NCI-H526 (cell line): ENCODE measurements around the gene FAR2.
"Not testable (repeated sequence)": the region's sequence is repeated elsewhere in the genome, so short reads cannot be mapped to it uniquely, and the experiment has no call there.

Source experiments
- DNase-seq, 2 experiments: peaks; one replicate each; lab custom pipeline; 2025; lab: John Stamatoyannopoulos, UW

FAR2 gene

DNA sequence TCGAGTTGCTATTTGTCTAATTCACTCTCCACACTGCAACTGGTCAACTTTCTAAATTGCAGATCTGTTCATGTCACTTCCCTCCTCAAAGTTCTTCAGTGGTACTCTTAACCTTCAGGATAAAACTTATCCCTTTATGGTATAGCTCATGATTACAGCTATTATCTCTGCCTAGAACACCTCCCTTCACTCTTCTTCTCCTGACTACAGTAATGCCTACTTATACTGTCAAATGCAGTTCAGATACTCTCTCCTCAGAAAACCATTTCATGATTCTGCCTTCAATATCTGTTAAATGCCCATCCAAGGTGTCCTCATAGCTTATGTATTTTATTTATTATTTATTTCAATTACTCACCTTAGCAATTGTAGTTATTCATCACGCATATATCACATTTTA, 85.5 kb downstream of the FAR2 start:
- no peak for DNase-seq

DNA sequence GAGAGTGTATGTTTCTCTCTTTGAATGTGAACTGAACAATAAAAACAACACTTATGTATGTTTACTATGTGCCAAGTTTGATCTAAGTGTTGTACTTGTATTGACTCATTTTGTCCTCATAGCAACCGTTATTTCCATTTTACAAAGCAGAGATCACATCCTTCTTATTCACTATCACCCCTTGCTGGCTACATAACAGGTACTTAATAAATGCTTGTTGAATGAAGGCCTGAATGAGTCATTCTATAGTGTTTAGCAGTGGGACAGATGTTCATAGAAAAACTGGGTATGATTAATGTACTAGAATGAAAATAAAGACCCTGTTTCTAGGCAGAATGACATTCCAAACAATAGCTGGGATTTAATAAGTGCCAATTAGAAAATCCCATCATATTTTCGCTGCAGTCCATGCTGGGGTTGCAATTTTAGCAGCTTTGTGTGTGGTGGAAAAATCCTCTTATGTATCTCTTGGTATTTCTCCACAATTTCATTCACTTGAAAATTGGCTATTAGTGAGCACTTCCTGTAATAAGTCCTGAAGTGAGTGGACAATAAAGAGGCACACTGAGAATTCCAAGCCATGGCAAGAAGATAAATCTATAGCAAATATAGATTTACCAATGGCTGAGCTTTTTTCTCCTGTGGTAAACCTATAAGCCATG, 86.0 kb downstream of the FAR2 start:
- DNase-seq: no peak

DNA sequence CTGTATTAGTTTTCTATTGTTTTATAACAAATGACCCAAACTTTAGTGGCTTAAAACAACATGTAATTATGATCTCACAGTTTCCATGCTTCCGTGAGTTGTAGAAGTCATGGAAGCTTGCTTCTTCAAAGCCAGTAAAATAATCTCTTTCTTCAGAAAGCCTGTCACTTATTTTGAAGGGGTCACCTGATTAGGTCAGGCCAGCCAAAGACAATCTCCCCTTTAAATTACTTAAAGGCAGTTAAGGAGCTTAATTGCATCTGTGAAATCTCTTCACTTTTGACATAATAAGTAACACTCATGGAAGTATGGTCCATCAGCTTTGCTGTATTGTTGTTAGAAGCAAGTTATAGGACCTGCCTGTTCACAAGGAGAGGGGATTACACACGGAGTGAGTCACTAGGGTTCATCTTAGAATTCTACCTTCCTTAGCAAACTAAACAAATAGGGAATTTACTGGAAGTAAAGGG, 89.8 kb downstream of the FAR2 start:
- DNase-seq: no peak

DNA sequence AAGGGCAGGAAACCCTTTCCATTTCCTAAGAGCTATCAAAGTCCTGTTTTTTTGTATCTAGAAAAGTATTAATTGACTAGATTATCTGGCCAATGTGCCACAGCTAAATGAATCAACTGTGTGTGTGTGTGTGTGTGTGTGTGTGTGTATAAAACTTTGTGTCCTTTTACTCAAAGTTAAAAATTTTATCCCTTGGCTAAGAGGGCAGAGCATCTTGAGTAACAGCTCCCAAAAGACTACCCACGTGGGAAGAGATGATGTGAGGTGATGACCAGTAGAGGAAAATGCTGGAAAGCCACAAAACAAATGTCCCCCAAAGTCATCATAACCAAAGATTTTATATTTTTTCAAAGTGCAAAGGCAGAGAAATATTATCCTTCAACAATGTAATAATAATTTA, 90.3 kb downstream of the FAR2 start:
- no peak for DNase-seq

DNA sequence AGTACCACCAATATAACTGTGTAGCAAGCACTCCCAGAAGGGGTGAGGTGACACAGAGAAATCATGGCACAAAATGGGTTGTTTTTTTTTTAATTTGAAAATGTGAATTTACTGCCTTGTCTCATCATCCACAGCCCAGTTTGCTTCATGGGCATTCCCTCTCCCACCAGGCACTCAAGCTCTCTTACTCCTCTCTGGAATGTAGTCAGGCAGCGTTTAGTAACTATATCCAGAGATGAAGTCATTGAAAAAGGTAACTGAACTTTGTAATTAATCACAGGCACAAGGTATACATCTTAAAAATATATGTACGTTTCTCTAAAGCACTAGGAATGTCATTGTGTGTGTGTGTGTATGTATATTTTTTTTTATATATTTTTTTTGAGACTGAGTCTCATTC, 91.4 kb downstream of the FAR2 start:
- DNase-seq: no peak

DNA sequence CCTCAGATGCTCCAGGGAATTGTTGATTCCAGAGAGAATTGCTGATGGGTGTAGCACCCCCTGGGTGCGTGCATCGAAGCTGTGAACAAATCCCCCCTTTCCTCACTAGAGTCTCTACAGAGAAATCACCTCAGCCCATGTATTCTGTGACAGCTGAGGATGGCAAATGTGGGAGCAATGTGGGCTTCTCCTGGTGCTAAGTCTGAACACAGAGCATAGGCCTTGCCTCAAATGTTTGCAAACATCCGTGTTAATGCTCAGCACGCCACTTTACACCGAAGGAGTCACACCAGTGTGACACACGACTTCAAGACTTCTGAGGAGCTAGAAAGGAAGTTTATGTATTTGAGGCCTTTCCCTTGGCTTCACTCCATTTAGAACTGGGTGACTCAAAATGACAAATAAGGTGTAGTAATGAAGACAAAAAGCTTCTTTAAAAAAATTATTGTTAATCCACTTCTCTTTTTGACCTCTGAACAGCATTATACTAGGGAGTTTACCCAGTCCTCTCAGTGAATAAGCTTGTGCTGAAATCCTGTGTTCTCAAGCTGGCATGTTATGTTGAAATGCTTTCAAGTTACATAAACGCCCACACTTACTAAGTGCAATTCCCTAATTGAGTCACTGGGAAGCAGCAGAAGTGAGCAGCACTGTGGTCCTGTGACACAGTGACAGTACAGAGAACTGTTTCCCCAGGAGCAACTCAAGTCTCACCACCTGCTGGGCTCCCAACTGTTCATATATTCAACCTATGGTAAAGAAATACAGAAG, 92.9 kb downstream of the FAR2 start:
- no peak for DNase-seq

DNA sequence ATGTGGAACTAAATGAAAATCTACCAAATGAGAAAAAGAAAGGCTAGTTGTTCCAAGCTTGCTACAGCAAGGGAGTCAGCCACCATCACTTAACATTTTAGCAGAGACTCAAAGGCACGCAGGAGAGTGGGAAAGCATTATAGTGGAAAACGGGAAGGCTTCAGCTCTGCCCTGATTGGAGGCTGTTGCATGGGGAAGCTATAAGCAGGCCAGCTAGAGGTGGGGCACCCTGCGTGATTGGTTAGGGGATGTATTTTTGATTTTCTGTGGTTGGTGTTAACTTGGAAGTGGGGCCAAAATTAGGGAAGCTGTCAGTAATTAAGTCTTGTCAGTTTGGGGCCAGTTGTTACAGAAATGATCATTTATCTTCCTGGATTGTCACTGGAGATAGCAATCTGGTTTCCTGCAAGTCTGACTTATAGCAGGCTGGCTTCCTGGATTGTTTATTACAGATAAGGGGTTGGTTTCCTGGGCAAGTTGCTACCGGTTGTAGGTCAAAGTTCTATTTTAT, 93.9 kb downstream of the FAR2 start:
- no peak for DNase-seq

DNA sequence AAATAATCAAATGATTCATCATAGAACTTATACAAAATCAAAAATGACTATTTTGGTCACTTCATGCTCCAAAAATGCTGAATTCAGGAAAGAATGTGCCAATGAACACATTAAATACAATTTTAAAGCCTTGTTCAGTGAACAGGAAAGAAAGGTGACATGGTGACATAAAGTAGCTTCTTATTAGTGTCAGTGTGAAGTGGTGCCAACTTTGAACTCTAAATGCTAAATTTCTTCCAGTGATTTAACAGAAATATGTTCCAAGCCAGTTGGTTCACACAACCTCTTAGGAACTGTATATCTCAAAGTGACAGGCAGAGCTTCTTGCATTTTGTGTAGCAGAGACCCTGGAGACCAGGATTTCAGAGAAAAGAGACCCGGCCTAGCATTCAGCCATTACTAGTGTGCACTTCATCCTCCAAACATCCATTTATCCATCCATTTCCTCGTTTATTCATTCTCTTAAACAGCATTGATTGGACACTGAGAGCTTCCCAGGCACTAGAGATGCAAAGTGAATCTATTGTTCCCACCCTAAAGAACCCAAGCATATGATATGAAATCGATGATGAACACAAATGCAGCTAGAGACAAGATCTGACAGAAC, 95.2 kb downstream of the FAR2 start:
- DNase-seq: no peak

DNA sequence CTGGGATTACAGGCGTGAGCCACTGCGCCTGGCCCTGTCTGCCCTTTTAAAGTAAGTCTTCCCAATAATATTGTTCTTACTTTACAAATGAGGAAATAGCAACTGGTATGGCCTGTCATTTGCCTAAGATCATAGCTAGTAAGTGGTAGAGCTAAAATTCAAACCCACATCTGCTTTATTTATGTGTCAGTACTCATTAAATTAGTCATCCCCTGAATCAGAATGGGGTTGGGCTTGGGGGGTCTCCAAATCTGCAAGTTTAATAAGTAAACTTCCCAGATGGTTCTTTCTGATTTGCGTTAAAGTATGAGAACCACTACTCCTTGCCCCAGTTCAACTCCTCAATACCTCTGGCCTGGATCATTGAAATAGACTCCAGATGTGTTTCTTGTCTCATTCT, 96.2 kb downstream of the FAR2 start:
- DNase-seq: no peak

DNA sequence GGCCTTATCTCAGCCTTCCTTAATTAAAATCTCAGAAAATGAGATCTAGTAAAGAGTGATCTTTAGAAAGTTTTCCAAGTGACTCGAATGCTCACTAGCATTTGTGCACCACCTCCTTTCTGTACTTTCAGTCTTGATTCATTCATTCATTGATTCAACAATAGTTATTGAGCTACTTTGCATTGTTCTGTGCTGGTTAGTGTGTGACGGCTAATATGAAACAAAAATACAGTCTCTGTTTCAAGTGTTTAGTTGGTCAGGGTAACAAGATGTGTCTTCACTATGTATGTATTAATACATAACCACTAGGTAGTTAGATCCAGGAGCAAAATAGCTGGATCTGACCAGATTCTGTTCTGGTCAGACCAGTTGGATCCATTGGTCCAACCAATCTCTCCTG, 100.9 kb downstream of the FAR2 start:
- DNase-seq: no peak

DNA sequence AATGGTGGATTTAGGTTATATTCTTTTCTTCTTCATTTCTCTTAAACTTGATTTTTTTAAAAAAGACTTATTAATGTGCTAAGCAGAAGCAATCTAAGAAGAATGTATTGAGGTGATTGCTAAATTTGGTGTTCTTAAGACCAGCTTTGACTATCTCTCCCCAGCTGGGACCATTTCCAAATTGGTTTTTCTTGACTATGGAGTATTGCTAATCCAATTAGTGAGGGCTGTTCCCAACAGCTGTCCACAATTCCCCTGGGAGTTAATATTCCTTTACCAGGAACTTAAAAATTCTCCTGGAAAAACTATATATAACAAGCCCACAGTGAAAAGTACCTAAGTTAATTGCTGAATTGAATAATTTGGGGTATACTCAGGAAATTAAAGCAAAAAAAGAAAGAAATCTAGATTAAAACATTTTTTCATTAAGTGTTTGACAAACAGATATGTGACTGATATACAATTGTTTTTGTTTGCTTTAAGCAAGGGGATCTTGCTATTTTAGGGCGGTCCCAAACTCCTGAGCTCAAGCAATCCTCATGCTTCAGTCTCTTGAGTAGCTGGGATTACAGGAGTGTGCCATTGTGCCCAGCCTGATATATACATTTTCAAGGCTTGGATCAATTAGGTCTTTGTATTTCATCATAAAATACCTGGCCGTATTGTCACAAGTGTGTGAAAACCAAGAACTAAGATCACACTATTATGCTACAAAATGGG, 105.0 kb downstream of the FAR2 start:
- no peak for DNase-seq

DNA sequence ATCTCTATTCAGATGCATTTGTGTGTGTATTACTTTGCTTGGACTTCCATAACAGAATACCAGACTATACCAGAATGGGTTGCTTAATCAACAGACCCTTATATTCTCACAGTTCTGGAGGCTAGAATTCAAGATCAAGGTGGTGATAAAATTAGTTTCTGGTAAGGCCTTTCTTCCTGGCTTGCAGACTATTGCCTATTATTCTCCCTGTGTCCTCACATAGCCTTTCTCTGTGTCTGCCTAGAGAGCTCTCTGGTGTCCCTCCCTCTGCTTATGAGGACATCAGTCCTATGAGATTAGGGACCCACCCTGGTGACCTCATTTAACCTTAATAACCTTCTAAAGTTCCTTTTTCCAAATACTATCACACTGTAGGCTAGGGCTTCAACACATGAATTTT, 106.0 kb downstream of the FAR2 start:
- DNase-seq: no peak

DNA sequence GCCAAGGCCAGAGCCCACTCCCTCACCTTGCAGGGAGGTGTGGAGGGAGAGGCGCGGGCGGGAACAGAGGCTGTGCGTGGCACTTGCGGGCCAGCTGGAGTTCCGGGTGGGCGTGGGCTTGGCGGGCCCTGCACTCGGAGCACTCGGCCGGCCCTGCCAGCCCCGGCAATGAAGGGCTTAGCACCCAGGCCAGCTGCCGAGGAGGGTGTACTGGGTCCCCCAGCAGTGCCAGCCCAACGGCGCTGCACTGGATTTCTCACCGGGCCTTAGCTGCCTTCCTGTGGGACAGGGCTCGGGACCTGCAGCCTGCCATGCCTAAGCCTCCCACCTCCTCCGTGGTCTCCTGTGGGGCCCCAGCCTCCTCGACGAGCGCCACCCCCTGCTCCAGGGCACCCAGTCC, 107.5 kb downstream of the FAR2 start:
- no peak for DNase-seq

DNA sequence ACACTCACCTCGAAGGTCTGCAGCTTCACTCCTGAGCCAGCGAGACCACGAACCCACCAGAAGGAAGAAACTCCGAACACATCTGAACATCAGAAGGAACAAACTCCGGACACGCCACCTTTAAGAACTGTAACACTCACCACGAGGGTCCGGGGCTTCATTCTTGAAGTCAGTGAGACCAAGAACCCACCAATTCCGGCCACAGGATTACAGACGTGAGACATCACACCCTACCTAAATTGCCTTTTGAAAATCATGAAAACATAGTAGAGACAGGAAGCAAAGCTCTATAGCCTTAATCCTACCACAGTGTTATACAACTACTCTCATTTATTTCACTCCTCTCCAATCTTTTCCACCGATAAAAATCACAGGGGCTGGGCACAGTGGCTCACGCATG, 108.6 kb downstream of the FAR2 start:
- DNase-seq: not testable (repeated sequence)

DNA sequence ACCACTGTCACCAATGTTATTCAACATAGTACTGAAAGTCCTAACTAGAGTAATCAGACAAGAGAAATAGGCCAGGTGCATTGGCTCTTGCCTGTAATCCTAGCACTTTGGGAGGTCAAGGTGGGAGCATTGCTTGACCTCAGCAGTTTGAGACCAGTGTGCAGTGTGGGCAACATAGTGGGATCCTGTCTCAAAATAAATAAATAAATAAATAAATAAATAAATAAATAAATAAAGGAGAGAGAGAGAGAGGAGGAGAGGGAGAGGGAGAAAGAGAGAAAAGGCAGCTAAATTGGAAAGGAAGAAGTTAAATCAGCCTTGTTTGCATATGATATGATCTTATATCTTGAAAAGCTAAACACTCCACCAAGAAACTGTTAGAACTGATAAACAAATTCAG, 115.3 kb downstream of the FAR2 start:
- DNase-seq: no peak

DNA sequence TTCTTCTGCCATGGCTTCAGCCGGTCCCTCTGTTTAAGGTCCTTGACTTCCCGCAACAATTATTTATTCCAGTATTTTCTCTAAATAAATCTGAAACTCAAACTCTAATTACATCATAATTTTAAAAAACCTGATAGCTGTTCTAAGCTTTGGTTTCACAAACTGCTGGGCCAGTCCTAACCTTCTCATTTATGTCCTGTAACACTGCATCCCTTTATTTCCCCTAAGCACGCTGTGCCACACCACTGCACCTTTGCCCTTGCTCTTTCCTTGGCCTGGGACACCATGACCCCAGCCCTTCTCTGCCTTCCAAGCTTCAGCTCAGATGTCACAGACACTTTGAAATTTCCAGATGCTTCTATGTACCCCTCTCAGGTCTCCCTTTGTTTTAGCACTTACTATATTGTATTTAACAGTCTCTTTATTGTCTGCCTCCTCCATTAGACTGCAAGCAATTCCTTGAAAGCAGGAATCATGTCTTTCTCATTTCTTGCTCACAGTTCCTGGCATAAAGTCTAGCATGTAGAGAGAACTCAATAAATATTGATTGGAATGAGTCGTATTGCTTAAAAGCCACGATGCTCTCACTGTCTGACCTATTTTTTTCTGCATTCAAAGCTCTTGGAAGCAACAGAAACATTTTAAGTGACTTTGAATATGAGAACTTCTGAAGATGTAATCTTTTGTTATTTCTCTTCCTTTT, 120.8 kb downstream of the FAR2 start:
- DNase-seq: no peak

DNA sequence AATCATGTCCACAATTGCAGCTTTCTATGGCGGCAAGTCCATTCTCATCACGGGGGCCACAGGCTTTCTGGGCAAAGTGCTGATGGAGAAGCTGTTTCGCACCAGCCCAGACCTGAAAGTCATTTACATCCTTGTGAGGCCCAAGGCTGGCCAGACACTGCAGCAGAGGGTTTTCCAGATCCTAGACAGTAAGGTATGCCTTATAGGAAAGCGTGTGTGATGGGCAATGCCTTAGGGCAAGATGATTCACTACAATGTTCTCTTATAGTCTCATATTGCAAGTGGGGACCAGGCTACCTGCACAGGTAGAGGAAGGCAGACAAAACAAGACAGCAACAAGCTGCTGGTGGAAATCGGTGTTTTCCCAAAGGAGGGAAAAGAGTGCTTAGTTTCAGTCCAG, 121.4 kb downstream of the FAR2 start:
- no peak for DNase-seq

DNA sequence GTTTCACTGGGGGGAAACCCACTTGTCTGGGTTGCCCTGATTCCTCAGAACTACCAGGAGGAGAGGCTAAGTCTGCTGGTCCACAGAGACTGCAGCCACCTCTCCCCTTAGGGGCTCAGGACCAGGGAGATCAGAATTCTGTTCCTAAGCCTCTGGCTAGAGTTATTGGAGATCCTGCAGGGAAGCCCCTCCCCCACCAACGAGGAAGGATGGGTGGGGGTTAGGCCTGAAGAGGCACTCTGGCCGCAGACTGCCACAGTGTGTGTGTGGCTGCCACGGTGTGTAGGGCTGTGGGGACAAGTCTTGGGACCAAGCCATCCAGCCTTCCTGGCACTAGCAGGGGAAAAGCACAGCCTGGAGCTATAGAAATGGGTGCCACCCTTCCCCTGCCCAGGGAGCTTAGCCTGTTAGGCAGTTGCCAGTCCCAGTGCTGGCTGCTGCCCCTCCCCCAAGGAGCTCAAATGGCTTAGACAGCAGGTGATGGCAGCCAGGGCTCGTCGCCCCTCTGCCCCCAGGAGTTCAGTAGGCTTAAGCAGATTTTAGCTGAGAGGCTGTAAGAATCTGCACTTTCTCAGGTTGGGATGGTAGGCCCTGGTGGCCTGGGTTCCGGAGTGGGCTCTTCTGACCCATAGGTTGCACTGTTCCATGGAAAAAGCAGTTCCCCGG, 124.2 kb downstream of the FAR2 start:
- DNase-seq: no peak

DNA sequence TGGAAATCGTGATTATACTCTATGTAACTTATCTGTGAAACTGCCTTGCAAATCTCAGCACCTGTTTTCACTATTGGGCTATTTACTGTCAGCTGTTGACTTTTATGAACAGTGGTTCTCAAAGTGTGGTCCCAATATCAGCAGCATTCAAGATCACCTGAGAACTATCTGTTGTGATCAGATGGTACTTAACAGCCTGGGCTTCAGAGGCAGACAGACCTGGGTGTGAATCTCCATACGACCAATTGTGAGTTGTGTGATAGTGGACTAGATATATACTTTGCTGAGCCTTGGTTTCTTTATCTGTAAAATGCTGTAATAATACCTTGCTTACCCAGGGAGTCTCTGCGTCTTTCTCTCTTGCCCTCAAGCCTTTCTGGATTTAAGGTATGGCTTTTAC, 126.8 kb downstream of the FAR2 start:
- DNase-seq: no peak

DNA sequence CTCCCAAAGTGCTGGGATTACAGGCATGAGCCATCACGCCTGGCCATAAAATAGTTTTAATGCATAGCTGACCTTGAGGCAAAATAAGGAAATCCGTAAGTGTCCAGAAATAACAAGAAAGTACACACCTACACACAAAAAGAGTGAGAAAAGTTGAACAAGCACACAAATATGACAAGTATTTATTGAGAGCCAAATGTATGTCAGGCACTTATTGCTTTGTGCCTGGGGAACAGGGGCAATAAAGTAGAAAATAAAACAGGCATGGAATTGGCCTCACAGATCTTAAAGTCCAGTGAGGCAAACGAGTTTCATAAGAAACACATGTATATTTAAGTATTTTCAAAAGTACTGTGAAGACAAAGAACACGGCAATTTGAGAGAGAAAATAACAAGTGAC, 128.2 kb downstream of the FAR2 start:
- DNase-seq: no peak

DNA sequence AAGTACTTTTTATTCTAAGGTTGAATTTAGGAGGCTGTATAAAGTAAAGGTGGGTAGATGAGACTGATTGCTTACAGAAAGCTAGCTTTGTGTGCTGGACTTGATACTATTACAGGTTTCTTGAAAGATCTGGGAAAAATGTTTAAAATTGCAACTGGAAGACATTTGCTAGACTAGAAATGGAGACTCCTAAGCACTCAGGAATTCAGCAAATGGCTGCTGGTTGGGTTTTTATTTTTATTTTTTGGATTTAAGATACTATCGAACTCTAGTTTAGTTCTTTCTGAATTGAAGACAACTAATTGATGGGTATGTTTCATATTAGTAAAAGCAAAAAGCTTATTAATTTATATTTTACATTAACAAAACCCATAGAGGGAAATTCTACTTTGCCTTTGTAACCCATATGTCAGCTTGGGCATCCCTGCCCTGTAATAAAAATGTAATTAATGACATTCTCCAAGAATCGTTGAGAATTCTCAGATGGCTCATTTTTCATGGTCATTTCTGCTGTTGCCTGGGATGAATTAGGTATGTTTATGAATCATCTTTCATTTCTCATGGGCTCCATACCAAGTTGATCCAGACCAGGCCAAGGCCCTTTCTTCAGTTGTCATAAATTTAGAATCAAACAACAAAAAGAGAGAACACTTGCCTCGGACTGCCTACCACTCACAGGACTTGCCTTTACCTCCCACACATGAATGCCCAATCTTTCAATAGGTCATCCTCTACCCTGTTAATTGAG, 129.8 kb downstream of the FAR2 start:
- DNase-seq: no peak
